OCI-LY3 (cell line): ENCODE measurements around the gene USP1.

Experiments
- H2AFZ ChIP-seq: fragments of 200-600, 300-600 bp; shearing (Covaris generic); 2 replicates; pipeline ENCODE4 v1.6.0; 2014; ENCODE audit warnings: antibody characterized with exemption, low read depth, low read length
- H3K27ac ChIP-seq: fragments of 200-600, 300-600 bp; sonication (generic); 2 replicates; pipeline ENCODE4 v1.5.1; 2014; ENCODE audit warnings: mild to moderate bottlenecking, low read length, moderate library complexity, mixed read lengths
- H3K27me3 ChIP-seq: fragments of 200-600, 300-600 bp; sonication (generic); 2 replicates; pipeline ENCODE4 v1.6.1; 2014; ENCODE audit warnings: low read depth, low read length, mixed read lengths
- H3K36me3 ChIP-seq: fragments of 200-600, 300-600 bp; sonication (generic); replicated peaks from 2 replicates; pipeline ENCODE3; 2014; ENCODE audit warnings: low read depth, low read length, mixed read lengths
- H3K4me1 ChIP-seq: fragments of 300-600, 200-600 bp; sonication (generic); 2 replicates; pipeline ENCODE4 v1.6.1; 2014; ENCODE audit warnings: low read length, mixed read lengths
- H3K4me2 ChIP-seq: fragments of 200-600, 300-600 bp; sonication (generic); 2 replicates; pipeline ENCODE4 v1.6.1; 2014; ENCODE audit warnings: low read length, mixed read lengths
- H3K4me3 ChIP-seq: fragments of 300-600, 200-600 bp; sonication (generic); 2 replicates; pipeline ENCODE4 v1.5.1; 2014; ENCODE audit warnings: antibody characterized with exemption, mild to moderate bottlenecking, low read length, moderate library complexity
- H3K79me2 ChIP-seq: fragments of 300-600, 200-600 bp; shearing (Covaris generic); 2 replicates; pipeline ENCODE4 v1.6.1; 2014; ENCODE audit warnings: mild to moderate bottlenecking, low read length, mixed read lengths
- H3K9ac ChIP-seq: fragments of 300-600, 200-600 bp; shearing (Covaris generic); 2 replicates; pipeline ENCODE4 v1.6.0; 2014; ENCODE audit warnings: mild to moderate bottlenecking, low read length, moderate library complexity
- H3K9me3 ChIP-seq: fragments of 200-600, 300-600 bp; shearing (Covaris generic); 2 replicates; pipeline ENCODE4 v1.6.1; 2014; ENCODE audit warnings: low read length, mixed read lengths; ENCODE audit not compliant: insufficient read depth
- H4K20me1 ChIP-seq: fragments of 200-600, 300-600 bp; sonication (generic); 2 replicates; pipeline ENCODE4 v1.6.1; 2016; ENCODE audit warnings: low read length, mixed read lengths; ENCODE audit not compliant: insufficient read depth
- EZH2phosphoT487 ChIP-seq: fragments of 200-600 bp; shearing (Covaris generic); IDR thresholded peaks from 2 replicates; pipeline ENCODE4 v1.6.1; 2018; ENCODE audit warnings: antibody characterized with exemption, mixed run types, low read depth
- TF ChIP-seq, protein P1 (sequence below): fragments of 200-600, 300-600 bp; sonication (generic); IDR thresholded peaks from 2 replicates; pipeline ENCODE4 v1.5.1; 2014; ENCODE audit warnings: antibody characterized with exemption, low read length, low read depth

USP1 gene, protein sequence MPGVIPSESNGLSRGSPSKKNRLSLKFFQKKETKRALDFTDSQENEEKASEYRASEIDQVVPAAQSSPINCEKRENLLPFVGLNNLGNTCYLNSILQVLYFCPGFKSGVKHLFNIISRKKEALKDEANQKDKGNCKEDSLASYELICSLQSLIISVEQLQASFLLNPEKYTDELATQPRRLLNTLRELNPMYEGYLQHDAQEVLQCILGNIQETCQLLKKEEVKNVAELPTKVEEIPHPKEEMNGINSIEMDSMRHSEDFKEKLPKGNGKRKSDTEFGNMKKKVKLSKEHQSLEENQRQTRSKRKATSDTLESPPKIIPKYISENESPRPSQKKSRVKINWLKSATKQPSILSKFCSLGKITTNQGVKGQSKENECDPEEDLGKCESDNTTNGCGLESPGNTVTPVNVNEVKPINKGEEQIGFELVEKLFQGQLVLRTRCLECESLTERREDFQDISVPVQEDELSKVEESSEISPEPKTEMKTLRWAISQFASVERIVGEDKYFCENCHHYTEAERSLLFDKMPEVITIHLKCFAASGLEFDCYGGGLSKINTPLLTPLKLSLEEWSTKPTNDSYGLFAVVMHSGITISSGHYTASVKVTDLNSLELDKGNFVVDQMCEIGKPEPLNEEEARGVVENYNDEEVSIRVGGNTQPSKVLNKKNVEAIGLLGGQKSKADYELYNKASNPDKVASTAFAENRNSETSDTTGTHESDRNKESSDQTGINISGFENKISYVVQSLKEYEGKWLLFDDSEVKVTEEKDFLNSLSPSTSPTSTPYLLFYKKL

DNA sequence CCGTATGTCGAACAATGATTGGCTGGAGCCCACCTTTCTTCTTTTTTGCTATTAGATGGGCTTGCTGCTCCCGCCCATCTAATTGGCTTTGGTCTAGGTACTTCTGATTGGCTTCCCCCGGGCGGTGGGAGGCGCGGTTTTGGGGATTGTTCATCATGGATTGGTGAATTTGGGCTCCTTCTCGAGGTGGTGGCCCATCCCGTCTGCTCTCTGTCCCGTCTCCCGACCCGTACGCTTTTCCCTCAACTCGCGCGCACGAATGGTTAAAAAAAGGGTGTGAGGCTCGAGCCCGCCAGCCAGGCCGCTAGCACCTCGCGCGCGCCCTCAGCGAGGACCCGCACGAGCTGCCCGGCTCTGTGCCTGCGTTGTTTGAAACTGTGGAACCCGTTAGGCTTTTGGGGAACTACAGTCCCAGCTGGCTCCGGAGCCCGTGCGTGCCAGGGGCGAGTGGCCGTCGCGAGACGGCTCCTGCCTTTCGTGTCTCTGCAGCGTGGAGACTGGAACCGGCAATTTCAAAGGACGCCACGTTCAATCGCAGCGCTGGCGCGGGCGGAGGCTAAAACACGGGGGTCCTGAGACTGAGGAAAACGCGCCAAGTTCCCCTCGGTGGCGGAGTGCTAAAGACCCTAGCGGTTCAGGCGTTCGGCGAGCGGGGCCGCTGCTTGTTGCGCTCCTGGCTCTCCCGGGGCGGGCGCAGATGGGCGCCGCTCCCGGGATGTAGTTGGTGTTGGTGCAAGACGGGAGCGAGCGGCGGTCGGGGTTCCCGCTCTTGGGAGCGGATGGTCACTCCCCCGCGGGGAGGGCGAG is at the start of gene USP1:
Gene USP1, plus strand, starts transcription at position 584 of the 807 bp plus-strand sequence. CDS start 2,819 bp downstream, outside the sequence.
- Histone ChIP-seq H3K79me2 (peaks cover 58% of the 10 kb centered on the region), H4K20me1 (peaks cover 35% of the 10 kb centered on the region), H3K4me3 (peak within 1 kb of the TSS; percentile 98), H3K36me3 (peaks cover 10% of the 10 kb centered on the region), H3K27ac (peak within 1 kb of the TSS; percentile 95), H3K9me3 (no peaks in the 10 kb centered on the region), H3K4me2 (peak within 1 kb of the TSS; percentile 69), H3K27me3 (no peaks in the 10 kb centered on the region), H2AFZ (peak within 1 kb of the TSS; percentile 54; the same call in 1 of the 2 replicates), H3K4me1 (peaks cover 18% of the 10 kb centered on the region), H3K9ac (peak within 1 kb of the TSS; percentile 97)
- TF ChIP-seq, protein P1, sequence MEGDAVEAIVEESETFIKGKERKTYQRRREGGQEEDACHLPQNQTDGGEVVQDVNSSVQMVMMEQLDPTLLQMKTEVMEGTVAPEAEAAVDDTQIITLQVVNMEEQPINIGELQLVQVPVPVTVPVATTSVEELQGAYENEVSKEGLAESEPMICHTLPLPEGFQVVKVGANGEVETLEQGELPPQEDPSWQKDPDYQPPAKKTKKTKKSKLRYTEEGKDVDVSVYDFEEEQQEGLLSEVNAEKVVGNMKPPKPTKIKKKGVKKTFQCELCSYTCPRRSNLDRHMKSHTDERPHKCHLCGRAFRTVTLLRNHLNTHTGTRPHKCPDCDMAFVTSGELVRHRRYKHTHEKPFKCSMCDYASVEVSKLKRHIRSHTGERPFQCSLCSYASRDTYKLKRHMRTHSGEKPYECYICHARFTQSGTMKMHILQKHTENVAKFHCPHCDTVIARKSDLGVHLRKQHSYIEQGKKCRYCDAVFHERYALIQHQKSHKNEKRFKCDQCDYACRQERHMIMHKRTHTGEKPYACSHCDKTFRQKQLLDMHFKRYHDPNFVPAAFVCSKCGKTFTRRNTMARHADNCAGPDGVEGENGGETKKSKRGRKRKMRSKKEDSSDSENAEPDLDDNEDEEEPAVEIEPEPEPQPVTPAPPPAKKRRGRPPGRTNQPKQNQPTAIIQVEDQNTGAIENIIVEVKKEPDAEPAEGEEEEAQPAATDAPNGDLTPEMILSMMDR, result no peak
- TF ChIP-seq EZH2phosphoT487, result no peak

DNA sequence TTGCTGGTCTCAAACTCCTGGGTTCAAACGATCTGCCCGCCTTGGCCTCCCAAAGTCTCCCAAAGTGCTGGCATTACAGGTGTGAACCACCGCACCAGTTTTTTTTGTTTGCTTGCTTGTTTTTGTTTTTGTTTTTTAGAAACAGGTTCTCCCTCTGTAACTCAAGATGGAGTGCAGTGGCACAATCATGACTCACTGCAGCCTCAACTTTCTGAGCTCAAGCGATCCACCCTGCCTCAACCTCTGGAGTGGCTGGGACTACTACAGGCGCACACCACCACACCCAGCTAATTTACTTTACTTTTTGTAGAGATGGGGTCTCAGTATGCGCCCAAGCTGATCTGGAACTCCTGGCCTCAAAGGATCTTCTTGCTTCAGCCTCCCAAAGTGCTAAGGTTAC is 47.3 kb upstream of the USP1 start:
- Histone ChIP-seq H4K20me1 (no peaks in the 10 kb centered on the region), H3K27ac (no peak overlapping the region), H3K36me3 (no peaks in the 10 kb centered on the region), H3K4me1 (no peaks in the 10 kb centered on the region), H3K9me3 (no peaks in the 10 kb centered on the region), H3K9ac (no peak overlapping the region), H3K79me2 (no peaks in the 10 kb centered on the region), H3K27me3 (no peaks in the 10 kb centered on the region), H3K4me2 (no peak overlapping the region), H3K4me3 (no peak overlapping the region), H2AFZ (no peak overlapping the region)
- TF ChIP-seq, protein P1, result no peak
- no peak for TF ChIP-seq EZH2phosphoT487

DNA sequence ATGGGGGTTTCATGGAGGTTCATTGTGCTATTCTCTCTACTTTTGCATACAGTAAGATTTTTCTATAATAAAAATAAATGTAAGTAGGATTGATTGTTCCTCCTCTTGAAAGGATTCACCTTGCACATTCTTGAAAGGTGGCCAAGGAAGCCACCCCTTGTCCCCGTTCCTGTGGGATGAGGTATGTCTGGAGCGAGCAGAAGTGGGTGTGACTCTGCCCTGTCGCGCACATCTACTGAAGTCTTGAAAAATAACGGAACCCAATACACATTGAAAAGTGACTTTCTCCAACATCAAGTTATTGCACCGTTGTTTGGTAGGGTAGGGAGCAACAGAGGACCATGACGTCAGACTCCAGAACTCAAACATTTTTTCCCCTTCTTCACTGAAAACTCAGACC is 46.8 kb upstream of the USP1 start:
- no peaks in the 10 kb centered on the region for H3K9me3 ChIP-seq
- H3K4me3 ChIP-seq, result no peak overlapping the region
- H4K20me1 ChIP-seq, result no peaks in the 10 kb centered on the region
- H2AFZ ChIP-seq, result no peak overlapping the region
- H3K36me3 ChIP-seq, result no peaks in the 10 kb centered on the region
- H3K79me2 ChIP-seq, result no peaks in the 10 kb centered on the region
- H3K4me1 ChIP-seq, result no peaks in the 10 kb centered on the region
- H3K4me2 ChIP-seq, result no peak overlapping the region
- no peak overlapping the region for H3K9ac ChIP-seq
- H3K27me3 ChIP-seq, result no peaks in the 10 kb centered on the region
- no peak for TF ChIP-seq EZH2phosphoT487
- TF ChIP-seq, protein P1, result no peak
- H3K27ac ChIP-seq, result no peak overlapping the region
